ENCODE results near the gene KCNQ2.

DNA sequence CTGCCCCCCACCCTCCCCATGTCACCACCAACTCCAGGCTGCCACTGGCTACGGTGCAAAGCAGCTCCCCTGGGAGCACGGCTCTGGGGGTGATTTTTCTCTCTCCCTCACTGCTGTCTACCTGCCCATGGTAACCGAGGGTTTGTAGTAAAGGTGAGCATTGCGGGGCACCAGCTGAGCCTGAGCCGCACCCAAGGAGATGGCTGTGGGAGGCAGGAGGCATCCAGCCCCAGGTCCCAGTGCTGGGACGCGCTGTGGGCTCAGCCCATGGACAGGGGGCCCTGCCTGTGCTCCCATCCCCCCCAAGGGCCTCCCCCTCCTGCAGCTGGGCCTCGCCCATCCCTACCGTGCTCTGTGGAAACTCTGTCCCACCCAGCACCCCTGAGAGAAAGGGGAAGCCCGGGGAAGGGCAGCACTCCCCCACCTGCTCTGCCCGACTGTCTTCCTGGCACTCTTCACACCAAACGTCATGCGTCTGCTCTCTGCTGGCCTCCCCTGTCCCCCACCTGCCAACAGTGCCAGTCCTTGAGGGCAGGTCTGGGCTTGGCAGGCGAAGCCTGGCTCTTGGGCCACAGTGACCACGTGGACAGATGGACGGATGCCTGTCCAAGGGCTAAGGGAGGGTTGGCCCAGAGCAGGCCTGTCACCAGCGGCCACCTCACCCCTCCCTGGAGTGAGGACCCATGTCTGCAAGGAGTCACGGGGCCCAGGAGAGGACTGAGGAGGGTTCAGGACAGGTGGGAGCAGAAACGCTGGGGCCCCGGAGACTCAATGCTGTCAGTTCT, 107.5 kb downstream of the KCNQ2 start:
- TF ChIP-seq CTCF (IDR thresholded peaks at IDR 0.05; ENCODE audit: low read length) (no peak), EZH2 (IDR thresholded peaks at IDR 0.05; ENCODE audit: borderline replicate concordance, low read length) (no peak)
